ENCODE measurements around the gene PTAFR. TPM values are rescaled to one million over a fixed set of nuclear protein-coding genes. Genes with fewer than 3 reads are reported as not detected.
A peak's percentile ranks its signal among the peaks of the same experiment; 100 is the strongest.

PTAFR gene
- total and polyA plus RNA-seq, 2 of the 8 experiments (the other 6 are each of a cell fraction or from before 2014, with no cell fraction given) = 1.2 to 4.9 TPM

DNA sequence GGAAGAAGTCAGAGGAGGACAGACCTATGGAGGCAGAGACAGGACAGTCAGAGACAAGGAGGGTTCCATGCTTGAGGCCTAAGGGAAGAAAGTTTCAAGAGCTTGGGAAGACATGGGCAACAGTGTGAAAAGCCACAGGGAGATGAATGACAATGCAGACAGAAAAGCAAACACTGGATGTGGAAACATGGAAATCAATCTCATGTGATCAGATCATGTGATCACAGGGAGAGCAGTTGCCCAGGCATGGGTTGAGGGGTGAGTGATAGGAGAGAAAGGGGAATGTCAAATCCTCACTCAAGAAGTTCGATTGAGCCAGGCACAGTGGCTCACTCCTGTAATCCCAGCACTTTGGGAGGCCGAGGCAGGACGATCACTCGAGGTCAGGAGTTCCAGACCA is 17.2 kb downstream of the PTAFR start:
- Histone ChIP-seq H4K5ac (ENCODE audit: insufficient read length, low read depth, low read length) (no peak overlapping the region), H4K20me1 (replicated peaks in 1 of 2; ENCODE audit: control insufficient read depth in 1 of 2, insufficient read depth in 2 of 2, low read length in 2 of 2) (no peaks in the 10 kb centered on the region), H3K4me2 (ENCODE audit: insufficient read depth in 1 of 2, low read depth in 2 of 2, low read length in 2 of 2) (no peak overlapping the region), H3K9ac (replicated peaks in 1 of 4; ENCODE audit: extremely low read depth in 1 of 4, low read depth in 3 of 4, low read length in 3 of 4) (no peak overlapping the region), H3K56ac (replicated peaks; ENCODE audit: insufficient read length, low read depth, low read length) (no peak overlapping the region), H3K9me3 (ENCODE audit: insufficient read depth in 2 of 2, low read depth in 1 of 2, low read length in 1 of 2) (no peaks in the 10 kb centered on the region), H2AK5ac (ENCODE audit: low read depth, low read length) (no peak overlapping the region), H3K23ac (ENCODE audit: insufficient read length) (no peak overlapping the region), H3K4ac (replicated peaks; ENCODE audit: insufficient read length, low read depth, low read length) (no peak overlapping the region), H3K27me3 (replicated peaks in 1 of 4; ENCODE audit: control insufficient read depth in 3 of 4, extremely low read depth in 1 of 4, insufficient read depth in 3 of 4, low read length in 3 of 4) (no peaks in the 10 kb centered on the region), H3K18ac (ENCODE audit: extremely low read depth, low read length) (no peak overlapping the region), H3K79me2 (ENCODE audit: control insufficient read depth in 1 of 2, insufficient read depth in 2 of 2, low read length in 2 of 2) (no peaks in the 10 kb centered on the region), H2BK120ac (replicated peaks; ENCODE audit: low read depth, low read length) (no peak overlapping the region), H3K4me3 (ENCODE audit: extremely low read depth in 1 of 4, insufficient read depth in 2 of 4, low read depth in 3 of 4, low read length in 4 of 4) (no peak overlapping the region), H2BK15ac (ENCODE audit: low read length) (no peak overlapping the region), H3K27ac (ENCODE audit: low read depth, low read length) (no peak overlapping the region), H4K91ac (replicated peaks; ENCODE audit: insufficient read length, low read length) (no peak overlapping the region), H3K14ac (ENCODE audit: insufficient read length) (no peak overlapping the region), H2BK12ac (ENCODE audit: low read depth, low read length) (no peak overlapping the region), H3K79me1 (ENCODE audit: low read depth, low read length) (no peaks in the 10 kb centered on the region), H4K8ac (ENCODE audit: extremely low read depth, insufficient read depth, low read length) (no peak overlapping the region), H3K4me1 (replicated peaks in 1 of 4; ENCODE audit: control insufficient read depth in 3 of 4, insufficient read depth in 4 of 4, low read length in 3 of 4) (no peaks in the 10 kb centered on the region), H2BK5ac (ENCODE audit: low read depth, low read length) (no peak overlapping the region), H2AFZ (ENCODE audit: low read length) (0 out of 2 replicates have a peak overlapping the region, but pooled peaks have one; percentile 73), H2BK20ac (ENCODE audit: low read length) (no peak overlapping the region), H3K36me3 (ENCODE audit: control insufficient read depth in 2 of 4, insufficient read depth in 4 of 4, low read length in 3 of 4) (no peaks in the 10 kb centered on the region), H3K23me2 (ENCODE audit: low read depth, low read length) (no peaks in the 10 kb centered on the region)
- DNase-seq (ENCODE audit: low read depth in 1 of 2, low spot score in 2 of 2) (no peak), FAIRE-seq (no peak)
- ChIA-PET POLR2A (ENCODE audit: partially characterized antibody) (no interaction called here), CTCF (ENCODE audit: partially characterized antibody) (no interaction called here)
- WGBS, 2 experiments (ENCODE audit: extremely low coverage in 1 of 2, insufficient coverage in 1 of 2, insufficient read length in 1 of 2, insufficient replicate concordance in 2 of 2, low coverage in 1 of 2, low lambda C conversion rate in 2 of 2, missing lambda C conversion rate in 1 of 2) = 86% methylated on average over 4 of the region's 4 CpGs; no CpG with 5 or more reads in 1 of the 2 experiments
- TF ChIP-seq, protein P1, sequence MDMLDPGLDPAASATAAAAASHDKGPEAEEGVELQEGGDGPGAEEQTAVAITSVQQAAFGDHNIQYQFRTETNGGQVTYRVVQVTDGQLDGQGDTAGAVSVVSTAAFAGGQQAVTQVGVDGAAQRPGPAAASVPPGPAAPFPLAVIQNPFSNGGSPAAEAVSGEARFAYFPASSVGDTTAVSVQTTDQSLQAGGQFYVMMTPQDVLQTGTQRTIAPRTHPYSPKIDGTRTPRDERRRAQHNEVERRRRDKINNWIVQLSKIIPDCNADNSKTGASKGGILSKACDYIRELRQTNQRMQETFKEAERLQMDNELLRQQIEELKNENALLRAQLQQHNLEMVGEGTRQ (IDR thresholded peaks at IDR 0.05; ENCODE audit: low read length) = peak; percentile 32; the same call in 1 of the 2 replicates
- no peak for TF ChIP-seq NRF1 (IDR thresholded peaks at IDR 0.05; ENCODE audit: low read depth, low read length)
- TF ChIP-seq GABPA (IDR thresholded peaks at IDR 0.05; ENCODE audit: borderline replicate concordance, insufficient read depth, low read length) = no peak
- TF ChIP-seq SP1 (IDR thresholded peaks at IDR 0.05; ENCODE audit: low read depth, low read length) = no peak
